Right atrium auricular region (tissue), 2 donors: ENCODE measurements around the gene SNTA1. TPM values are rescaled to one million over a fixed set of nuclear protein-coding genes. Genes with fewer than 3 reads are reported as not detected.
"Not testable (repeated sequence)": the region's sequence is repeated elsewhere in the genome, so short reads cannot be mapped to it uniquely, and the experiment has no call there.

Experiments
- DNase-seq: peaks from one replicate; pipeline ENCODE4 v3.0.0-alpha.2; 2019; ENCODE audit warnings: low spot score
- H3K27ac ChIP-seq, 2 donors: fragments of 200-600 bp; sonication (generic); 1 replicate in 1 of 2; 2 replicates in 1 of 2; pipeline ENCODE4 v1.5.1; 2016 to 2019
- H3K27me3 ChIP-seq, 2 donors: fragments of 200-600 bp; sonication (generic); one replicate each; pipeline versions ENCODE4 v1.5.1 to v1.6.0; 2017 to 2019
- H3K36me3 ChIP-seq: fragments of 200-600 bp; sonication (generic); one replicate; pipeline ENCODE4 v1.5.1; 2016
- H3K4me1 ChIP-seq, 2 donors: fragments of 200-600 bp; sonication (generic); one replicate each; pipeline versions ENCODE4 v1.5.1 to v1.6.0; 2017 to 2019
- H3K4me3 ChIP-seq, 2 donors: fragments of 200-600 bp; sonication (generic); 1 replicate in 1 of 2; 2 replicates in 1 of 2; pipeline ENCODE4 v1.5.1; 2017 to 2019; ENCODE audit warnings: mild to moderate bottlenecking in 1 of 2, moderate library complexity in 1 of 2
- H3K9me3 ChIP-seq, 2 donors: fragments of 200-600 bp; sonication (generic); one replicate each; pipeline ENCODE4 v1.5.1; 2019
- total RNA-seq, 2 donors: library from RNA; depleted of rRNA; stranded (reverse); fragments of >200 nt; gene quantifications; one replicate each; pipeline ENCODE4 v1.1.0, GENCODE V29; 2016
- TF ChIP-seq, protein P1 (sequence below), 2 donors: fragments of 200-600 bp; sonication (generic); IDR thresholded peaks; one replicate each; pipeline ENCODE4 v1.5.1; 2019; ENCODE audit warnings: antibody characterized with exemption in 2 of 2

Gene SNTA1
- total RNA-seq, 2 donors from 2014 or later = 183 to 295 TPM

DNA sequence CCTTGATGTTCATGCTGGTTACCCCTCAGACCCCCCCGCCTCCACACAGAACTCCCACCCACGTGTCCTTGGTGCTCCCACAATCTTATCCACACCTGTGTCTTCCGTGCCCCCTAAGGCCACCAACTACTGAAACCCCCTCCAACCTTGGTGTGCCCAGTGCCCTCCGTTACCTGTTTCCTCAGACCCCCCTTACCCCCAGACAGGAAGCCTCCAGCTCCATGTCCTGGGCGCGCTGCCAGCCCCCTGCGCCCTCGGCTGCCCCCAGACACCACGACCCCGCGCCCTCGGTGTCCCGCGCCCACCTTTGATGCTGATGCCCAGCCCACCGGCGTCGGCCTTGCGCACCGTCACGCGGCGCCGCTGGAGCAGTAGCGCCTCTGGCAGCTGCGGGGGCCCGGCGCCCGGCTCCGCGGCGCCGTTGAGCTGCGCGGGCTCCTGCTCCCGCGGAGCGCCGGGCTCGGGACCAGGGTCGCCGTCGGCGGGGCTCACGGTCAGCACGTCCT is 504 bp downstream of the SNTA1 start:
- Histone ChIP-seq H3K27ac (peak overlapping the region; percentile 86 to 93), H3K36me3 (no peaks in the 10 kb centered on the region), H3K27me3 (no peaks in the 10 kb centered on the region), H3K4me3 (peak overlapping the region; percentile 60 to 68), H3K4me1 (peaks cover 0 to 31% of the 10 kb centered on the region in 2 donors), H3K9me3 (no peaks in the 10 kb centered on the region)
- TF ChIP-seq, protein P1, sequence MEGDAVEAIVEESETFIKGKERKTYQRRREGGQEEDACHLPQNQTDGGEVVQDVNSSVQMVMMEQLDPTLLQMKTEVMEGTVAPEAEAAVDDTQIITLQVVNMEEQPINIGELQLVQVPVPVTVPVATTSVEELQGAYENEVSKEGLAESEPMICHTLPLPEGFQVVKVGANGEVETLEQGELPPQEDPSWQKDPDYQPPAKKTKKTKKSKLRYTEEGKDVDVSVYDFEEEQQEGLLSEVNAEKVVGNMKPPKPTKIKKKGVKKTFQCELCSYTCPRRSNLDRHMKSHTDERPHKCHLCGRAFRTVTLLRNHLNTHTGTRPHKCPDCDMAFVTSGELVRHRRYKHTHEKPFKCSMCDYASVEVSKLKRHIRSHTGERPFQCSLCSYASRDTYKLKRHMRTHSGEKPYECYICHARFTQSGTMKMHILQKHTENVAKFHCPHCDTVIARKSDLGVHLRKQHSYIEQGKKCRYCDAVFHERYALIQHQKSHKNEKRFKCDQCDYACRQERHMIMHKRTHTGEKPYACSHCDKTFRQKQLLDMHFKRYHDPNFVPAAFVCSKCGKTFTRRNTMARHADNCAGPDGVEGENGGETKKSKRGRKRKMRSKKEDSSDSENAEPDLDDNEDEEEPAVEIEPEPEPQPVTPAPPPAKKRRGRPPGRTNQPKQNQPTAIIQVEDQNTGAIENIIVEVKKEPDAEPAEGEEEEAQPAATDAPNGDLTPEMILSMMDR (IDR thresholded peaks at IDR 0.05) = no peak
- DNase-seq = no peak

DNA sequence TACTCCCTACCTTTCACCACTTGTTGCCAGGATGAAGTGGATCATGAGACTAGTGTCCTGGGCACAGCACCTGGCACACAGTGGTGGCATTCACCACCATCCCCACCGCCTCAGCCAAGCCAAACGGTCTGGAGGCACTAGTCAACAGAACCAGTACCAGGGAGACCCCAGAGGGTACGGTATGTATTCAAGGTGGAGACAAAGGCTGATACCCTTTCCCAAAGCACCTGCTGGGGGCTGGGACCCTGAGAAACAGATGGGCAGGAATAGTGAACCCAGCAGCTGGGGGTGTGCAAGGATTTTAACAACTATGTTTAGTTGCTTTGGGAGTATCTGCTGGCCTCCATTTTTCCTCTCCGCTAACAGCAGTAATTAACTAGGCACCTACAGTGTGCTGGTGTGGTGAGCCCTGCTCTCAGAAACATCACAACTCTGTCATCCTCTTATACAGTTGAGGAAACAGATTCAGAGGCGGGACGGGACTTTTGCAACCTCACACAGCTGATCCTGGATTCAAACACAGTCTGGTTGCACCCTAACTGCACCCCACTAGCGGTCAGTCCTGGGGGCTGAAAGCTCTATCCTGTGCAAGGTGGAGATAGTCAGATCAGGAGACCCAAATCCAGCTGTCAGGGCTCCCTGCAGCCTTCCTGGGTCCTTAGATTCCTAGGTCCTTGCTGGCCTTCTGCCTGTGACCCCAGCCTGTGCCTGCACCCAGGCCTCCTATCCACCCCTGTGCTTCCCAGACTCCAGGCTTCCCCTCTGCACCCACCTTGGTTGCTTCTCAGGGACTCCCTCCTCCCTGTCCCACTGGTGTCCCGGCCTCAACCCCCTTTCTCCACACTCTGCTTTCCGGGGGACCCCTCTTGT is 1.2 kb downstream of the SNTA1 start:
- Histone ChIP-seq H3K36me3 (no peaks in the 10 kb centered on the region), H3K27me3 (no peaks in the 10 kb centered on the region), H3K27ac (peak overlapping the region; percentile 86 to 93), H3K4me1 (peaks cover 0 to 38% of the 10 kb centered on the region in 2 donors), H3K4me3 (peak overlapping the region; percentile 60 to 68), H3K9me3 (no peaks in the 10 kb centered on the region)
- no peak for DNase-seq
- TF ChIP-seq, protein P1 (IDR thresholded peaks at IDR 0.05) = no peak

DNA sequence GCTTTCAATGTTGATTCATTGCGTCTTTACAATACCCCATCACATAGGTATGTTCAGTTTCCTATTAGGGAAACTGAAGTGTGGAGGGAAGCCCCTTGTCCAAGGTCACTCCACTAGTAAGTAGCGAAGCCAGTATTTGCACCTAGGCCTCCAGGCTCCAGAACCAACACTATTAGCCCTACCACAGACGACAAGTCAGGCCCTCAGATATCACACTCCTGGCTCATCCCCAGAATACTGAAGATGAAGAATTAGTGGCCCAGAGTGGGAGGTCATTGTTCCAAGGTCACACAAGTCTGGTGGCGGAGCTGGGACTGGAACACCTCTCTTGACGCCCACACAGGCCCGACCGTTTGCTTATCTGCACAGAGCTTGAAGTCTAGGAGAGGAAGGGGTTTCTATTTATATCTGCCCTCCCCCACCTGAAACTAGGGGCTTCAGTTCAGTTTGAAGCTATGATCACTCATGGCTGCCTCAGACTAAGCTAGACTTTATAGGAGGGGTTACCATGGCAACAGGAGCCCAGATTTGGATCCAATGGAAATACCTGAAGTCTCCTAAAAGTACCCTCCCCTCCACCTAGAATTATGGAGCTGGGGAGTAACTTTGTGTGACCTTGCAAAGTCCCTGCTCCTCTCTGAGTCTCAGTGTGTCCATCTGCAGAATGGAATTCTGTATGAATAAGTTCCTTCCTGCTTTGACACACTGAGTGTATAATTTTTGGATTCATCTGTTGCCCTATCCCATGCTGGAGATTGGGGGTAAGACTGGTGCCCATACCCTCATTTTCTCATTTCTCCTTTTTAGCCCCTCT is 2.2 kb downstream of the SNTA1 start:
- peak overlapping the region; percentile 86 to 93 for H3K27ac ChIP-seq
- H3K27me3 ChIP-seq = no peaks in the 10 kb centered on the region
- peaks cover 0 to 39% of the 10 kb centered on the region in 2 donors for H3K4me1 ChIP-seq
- no peak for DNase-seq
- no peaks in the 10 kb centered on the region for H3K36me3 ChIP-seq
- H3K9me3 ChIP-seq = no peaks in the 10 kb centered on the region
- TF ChIP-seq, protein P1 (IDR thresholded peaks at IDR 0.05) = no peak
- H3K4me3 ChIP-seq = peak overlapping the region in 1 of 2 donors; percentile 68

DNA sequence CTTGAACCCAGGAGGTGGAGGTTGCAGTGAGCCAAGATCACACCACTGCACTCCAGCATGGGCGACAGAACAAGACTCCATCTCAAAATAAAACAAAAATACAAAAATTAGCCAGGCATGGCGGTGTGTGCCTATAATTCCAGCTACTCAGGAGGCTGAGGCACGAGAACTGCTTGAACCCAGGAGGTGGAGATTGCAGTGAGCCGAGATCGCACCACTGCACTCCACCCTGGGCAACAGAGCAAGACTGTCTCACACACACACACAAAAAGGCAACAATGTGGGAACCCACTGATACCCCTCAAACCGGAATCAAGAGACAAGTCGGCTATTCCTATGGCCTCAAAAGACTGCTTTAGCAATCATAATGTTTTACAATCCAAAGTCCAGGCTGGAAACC is 3.0 kb downstream of the SNTA1 start:
- not testable (repeated sequence) for DNase-seq, H3K9me3 ChIP-seq, H3K27me3 ChIP-seq, H3K36me3 ChIP-seq
- Histone ChIP-seq H3K4me3 (peak overlapping the region in 1 of 2 donors; percentile 68), H3K4me1 (peaks cover 0 to 39% of the 10 kb centered on the region in 2 donors), H3K27ac (peak overlapping the region; percentile 86 to 93)

- DNase-seq = no peak
- Histone ChIP-seq H3K27ac (peak overlapping the region; percentile 86 to 93), H3K36me3 (peaks cover 5% of the 10 kb centered on the region), H3K4me3 (no peak overlapping the region), H3K4me1 (peaks cover 0 to 46% of the 10 kb centered on the region in 2 donors), H3K9me3 (no peaks in the 10 kb centered on the region), H3K27me3 (no peaks in the 10 kb centered on the region)
- TF ChIP-seq, protein P1 (IDR thresholded peaks at IDR 0.05) = no peak
These were observed 5.1 kb downstream of the SNTA1 start for GRCh38 chr20:33438481-33438880.
